Measurements from ENCODE around the gene FZR1.
"Not testable (repeated sequence)": the region's sequence is repeated elsewhere in the genome, so short reads cannot be mapped to it uniquely, and the experiment has no call there.

FZR1 gene

DNA sequence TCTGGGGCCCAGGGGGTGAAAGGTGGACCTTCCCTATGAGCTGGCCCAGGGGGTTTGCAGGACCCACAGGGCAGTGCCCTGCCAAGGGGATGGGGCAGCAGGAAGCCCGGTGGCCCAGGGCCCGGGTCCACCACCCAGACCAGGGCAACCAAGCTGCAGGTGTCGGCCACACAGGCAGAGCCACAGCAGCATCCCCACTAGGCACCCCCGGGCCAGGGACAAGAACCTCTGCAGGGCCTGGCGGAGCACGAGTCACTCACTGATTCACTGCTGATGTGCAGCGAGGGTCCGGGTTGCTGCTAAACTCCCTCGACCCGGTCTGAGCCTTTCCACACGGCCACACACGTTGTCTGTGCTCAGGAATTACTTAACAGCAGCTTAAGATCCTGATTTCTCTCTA lies 8.8 kb downstream of the FZR1 start:
- no peak for DNase-seq (ENCODE audit: low spot score)

DNA sequence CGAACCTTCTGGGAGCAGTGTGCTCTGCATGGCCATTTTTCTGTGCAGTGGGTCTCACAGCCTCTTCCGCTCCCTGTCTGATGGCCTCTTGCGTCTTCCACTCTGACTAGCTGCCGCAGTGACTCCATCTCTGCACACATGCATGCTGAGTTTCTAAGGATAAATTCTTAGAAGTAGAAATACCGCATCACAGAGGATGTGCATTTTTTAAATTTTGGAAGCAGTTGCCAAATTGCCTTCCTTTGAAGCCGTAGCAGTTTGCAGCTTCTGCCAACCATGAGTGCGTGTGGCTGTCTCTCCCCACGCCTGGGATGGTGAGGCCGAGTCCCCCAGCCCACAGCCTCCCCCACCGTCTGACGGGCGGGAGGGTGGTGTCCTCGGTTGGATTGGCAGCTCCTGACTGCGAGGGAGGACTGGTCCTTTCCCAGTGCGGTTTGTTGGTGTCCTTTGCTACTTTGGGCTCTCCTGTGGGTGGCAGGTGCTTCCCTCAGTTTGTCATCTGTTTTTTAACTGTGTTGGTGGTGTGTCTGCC lies 9.8 kb downstream of the FZR1 start:
- peak; percentile 51 for DNase-seq (ENCODE audit: low spot score)

DNA sequence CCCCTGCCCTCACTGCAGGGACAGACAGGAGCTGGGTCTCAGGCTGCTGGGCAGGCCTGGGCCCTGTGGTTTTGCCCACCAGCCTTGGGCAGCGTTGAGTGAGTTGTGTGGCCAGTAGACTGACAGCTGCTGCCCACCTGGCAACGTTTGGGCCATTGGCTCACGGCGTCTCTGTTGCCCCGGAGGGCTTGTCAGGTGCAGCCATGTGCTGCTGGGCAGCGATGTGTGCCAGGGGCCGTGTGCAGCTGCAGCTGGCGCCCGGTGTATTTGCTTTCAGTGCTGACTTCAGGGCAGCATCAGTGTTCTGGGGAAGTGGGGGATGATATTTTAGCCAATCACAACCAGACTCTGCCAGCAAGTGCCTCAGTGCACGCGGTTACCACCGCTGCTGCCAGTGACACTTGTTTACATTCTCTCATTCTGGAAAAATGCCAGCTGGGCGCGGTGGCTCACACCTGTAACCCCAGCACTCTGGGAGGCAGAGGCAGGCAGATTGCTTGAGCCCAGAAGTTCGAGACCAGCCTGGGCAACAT lies 10.6 kb downstream of the FZR1 start:
- peak; percentile 98 for DNase-seq (ENCODE audit: low spot score)

DNA sequence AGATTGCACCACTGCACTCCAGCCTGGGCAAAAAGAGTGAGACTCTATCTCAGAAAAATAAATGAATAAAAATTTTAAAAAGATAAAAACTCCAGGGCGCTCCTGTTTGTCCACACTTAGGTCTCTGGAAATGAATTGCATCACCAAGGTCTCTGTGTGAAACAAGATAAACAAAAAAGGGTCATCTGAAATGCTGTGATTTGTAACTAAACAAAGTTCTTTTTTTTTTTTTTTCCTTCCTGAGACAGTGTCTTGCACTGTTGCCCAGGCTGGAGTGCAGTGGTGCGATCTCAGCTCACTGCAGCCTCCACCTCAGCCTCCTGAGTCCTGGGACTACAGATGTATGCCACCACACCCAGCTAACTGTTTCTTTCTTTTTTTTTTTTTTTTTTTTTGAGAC lies 11.5 kb downstream of the FZR1 start:
- DNase-seq (ENCODE audit: low spot score): no peak

DNA sequence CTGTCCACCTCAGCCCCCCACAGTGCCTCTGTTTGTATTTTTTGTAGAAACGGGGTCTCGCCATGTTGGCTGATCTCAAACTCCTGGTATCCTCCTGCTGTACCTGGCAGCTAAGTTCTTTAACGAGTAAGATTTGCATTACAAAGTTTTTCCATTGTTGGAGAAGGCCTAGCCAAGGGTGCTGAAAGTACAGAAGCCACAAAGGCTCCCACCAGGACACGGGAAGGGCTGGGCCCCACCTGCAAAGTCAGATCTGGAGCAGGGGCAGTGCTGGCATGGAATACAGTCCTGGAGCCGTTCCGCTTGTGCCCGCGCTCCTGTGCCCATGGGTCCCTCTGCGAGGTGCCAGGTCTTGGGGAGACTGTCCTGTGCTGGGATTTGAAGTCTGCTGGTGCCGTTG lies 12.1 kb downstream of the FZR1 start:
- no peak for DNase-seq (ENCODE audit: low spot score)

DNA sequence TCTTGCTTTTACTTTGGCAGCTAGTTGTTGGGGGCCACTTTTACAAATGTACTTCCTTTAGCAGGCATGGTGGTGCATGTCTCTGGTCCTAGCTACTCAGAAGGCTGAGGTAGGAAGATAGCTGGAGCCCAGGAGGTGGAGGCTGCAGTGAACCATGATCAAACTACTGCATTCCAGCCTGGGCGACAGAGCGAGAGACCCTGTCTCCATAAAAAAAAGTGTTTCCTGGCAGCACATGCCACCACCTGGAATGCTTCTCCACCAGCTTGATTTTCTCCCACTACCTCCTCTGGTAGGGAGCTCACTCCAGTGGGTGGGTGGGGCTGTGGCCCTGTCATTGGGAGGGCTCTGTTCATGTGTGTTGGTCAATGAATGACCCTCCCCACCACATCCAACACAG lies 12.5 kb downstream of the FZR1 start:
- no peak for DNase-seq (ENCODE audit: low spot score)

DNA sequence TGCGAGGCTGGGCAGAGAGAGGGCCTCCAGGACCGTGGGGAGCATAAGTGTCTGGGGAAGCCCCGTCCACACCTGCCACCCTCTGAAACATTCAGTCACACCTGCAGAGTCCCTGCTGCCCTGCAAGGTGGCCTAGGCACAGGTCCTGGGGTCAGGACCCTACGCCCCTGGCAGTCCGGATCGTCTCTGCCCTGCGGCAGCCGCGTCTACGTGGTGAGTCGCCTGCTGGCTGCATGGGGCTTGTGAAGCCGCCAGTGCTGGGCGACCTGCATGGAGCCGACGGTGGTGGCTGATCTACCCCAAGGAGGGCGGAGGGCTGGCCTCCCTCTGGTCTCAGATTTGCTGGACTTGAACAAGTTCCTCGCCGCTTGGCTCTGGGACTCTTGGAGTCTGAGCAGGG lies 13.0 kb downstream of the FZR1 start:
- DNase-seq (ENCODE audit: low spot score): no peak

DNA sequence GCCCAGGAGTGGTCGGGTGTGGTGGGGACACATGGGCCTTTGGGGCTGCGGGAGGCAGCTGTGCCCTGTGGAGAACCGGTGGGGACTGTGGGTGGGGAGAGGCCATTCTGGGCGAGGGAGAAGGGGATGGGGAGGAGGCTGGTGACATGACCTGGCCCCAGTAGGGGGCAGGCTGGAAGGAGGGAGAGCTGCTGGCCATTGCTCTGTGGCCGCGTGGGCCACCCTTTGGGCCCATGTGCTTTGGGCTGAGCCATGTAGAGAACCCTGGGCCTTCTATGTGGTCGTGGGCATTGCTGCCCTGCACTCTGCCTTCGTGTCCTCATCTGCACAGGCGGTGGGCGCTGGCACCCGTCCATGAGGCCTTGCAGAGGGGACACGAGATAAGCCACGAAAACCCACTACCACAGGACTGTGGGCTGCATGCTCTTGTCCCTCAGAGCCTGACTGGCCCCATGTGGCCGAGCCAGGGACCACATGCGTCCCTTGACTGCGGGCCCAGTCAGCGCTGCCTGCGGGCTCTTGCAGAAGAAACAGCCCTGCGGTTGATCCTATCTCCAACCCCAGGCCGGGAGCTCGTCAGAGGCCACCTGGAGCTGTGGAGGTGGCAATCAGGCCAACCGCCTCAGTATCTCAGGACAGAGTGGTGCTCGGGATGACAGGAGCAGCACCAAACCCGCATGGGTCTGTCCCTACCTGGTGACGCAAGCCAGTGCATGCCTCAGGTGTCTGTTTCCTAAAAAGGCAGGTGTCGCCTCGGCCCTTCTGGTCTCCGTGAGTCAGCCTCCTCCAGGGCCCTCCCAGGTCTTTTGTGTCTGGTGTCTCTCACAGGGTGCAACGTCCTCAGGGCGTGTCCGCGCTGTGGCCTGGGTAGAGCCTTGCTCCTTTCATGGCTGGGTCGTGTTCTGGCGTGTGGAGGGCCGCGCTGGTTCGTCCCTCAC lies 14.3 kb downstream of the FZR1 start:
- DNase-seq (ENCODE audit: low spot score): no peak

DNA sequence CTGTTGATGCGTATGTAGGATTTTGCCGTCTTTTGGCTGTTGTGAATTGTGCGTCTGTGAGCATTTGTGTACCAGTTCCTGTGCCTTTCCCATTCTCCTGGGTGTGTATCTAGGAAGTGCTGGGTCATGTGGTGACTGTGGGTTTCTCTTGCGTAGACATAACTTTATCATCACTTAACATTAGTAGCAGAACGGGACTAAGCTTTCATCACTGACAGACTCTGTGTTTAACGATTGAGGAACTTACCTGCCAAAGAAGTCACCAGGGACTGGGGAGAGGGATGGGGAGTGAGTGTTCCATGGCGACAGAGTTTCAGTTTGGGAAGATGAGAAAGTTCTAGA lies 15.0 kb downstream of the FZR1 start:
- DNase-seq (ENCODE audit: low spot score): no peak

DNA sequence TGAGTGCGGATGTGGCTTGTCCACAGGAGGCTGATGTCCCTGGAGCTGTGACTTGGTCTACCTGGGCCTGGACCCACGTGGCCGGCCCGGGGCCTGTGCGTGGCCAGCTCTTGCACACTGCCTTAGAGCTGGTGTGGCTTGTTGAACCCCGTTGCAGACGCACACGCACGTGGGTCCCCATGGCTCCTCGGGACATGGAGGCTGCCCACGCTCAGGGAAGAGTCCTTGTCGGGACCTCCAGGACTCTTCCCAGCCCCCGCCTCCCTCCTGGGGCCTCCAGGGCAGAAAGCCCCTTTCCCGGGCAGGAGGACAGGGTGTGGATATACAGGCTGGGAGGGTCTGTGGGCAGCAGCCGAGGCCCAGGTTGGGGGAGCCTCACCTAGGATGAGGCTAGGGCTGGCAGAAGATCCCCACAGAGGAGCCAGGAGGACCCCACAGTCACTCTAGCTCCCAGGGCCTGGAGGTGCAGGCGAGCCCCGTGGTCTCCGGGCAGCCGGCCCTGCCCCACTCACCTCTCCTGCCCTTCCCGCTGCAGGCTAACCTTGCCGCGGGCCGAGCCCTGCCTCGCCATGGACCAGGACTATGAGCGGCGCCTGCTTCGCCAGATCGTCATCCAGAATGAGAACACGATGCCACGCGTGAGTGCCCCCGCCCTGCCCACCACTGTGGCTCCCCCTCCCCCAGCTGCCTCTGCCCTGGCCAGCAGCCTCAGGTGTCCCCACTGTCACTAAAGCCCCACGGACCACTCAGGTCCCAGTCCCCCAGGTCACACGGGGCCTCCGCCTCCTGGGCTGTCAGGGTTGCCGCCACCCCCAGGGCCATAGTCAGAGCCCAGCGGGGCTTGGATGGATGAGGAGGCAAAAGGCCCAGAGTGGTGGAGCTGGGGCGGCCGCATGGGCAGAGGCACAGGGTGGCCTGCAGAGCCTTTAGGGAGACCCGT lies 16.6 kb downstream of the FZR1 start:
- DNase-seq (ENCODE audit: low spot score): no peak

DNA sequence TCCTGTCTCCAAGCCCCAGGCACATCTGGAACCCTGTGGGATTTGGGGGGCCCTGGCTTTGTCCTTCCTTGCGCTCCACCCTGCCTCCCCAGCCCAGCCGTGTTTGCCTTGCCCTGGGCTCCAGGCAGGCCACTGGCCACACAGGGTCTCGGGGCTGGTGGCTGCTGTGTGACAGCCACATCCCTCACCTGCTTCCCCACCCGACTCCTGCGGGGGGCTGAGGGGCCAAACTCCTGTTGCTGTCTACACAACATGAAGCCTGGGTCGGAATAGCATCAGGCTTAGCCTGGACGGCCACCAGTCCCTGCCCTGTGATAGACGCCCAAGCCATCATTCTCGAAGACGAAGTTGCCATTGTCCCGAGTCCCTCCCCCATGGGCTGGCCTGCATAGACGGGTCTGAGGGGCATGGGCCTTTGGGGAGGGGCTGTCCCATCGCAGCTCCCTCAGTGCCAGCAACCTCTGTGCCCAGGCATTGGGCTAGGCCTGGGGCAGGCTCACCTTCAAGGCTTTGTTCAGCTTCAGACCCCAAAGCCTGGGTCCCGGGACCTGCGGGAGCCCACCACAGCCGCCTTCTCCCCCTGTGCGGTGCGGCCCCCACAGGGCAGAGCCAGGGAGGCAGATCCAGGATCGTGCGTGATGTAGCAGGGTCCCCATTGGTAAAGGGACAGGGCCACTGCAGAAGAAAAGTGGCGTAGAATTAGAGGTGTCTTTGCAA lies 17.4 kb downstream of the FZR1 start:
- no peak for DNase-seq (ENCODE audit: low spot score)

DNA sequence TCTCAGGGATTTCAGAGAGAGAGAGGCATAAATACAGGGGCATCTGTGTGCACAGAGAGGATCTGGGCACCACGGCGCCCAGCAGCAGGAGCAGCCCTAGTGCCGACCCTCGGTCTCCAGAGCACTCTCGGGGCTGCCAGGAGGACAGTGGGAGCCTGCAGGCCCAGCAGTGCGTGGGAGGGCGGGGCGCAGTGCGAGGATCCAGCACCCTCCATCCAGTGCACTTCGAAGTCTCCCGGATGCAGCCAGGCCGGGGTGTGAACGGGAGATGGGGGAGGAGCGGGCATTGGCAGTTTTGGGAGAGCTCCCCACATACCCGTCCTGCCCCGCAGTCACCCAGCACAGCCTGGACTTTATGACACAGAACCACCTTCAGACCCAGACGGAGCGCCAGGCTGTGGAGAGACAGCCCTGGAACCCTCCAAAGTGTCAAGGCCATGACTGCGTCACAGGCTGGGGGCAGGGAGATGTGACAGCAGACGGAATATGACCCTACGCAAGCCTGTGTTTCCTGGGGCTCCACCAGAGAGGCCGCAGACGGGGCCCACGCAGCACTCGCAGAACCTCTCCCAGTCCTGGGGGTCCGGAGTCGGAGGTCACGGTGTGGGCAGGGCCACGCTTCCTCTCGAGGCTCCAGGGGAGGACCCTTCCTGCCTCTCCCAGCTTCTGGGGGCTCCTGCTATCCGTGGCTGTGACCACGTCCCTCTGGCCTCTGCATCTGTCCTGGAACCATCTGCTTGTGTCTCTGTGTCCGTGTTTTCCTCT lies 18.1 kb downstream of the FZR1 start:
- DNase-seq (ENCODE audit: low spot score): no peak

DNA sequence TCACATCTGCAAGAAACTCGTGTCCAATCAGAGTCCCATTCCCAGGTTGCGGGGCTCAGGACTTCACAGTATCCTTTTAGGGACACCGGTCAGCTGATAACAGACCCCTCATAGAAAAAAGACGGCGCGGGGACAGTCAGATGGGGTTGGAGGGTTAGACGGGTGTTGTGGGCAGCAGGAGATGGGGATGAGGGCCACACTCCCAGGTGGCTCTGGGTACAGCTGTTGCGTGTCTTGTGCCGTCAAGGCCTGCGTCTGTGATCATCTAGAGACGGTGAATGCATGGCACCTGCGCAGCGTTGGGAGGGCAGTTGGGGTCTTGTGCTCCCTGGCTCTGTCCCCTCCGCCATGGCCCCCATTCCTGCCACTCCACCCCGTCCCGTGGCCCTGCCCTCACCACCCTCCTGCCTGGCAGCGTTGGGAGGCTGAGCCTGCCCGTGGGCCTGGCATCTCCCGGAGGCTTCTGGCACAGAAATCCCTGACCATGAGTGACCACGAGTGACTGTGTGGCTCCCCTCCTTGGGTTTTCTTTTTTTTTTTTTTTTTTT lies 18.9 kb downstream of the FZR1 start:
- DNase-seq (ENCODE audit: low spot score): no peak

DNA sequence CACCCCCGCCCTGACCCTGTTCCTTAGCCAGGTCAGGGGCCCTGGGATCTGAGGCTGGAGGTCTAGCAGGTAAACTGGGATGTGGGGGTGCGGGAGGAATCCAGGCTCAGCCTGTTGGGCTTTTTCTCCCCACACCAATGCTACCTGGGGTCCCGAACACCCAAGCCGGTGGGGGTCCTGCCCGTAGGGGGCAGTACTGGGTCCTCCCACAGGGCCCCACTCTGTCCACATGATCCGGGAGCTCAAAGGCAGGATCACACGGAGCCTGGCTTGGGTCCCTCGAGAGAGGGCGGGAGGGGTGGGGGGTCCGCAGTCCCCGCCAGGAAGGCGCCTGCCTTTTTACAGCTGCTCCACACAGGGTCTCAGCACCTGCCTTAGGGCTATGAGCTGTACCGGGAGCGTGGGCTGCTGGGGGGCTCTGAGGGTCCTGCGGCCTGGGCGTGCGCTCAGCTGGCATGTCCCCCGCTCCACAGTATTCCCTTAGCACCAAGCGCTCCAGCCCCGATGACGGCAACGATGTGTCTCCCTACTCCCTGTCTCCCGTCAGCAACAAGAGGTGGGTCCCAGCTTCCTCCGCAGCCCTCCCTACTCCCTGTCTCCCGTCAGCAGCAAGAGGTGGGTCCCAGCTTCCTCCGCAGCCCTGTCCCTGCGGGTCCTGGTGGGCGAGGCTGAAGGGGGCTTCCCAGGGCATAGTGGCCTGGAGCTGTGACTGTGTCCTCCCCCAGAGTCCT lies 20.6 kb downstream of the FZR1 start:
- no peak for DNase-seq (ENCODE audit: low spot score)

DNA sequence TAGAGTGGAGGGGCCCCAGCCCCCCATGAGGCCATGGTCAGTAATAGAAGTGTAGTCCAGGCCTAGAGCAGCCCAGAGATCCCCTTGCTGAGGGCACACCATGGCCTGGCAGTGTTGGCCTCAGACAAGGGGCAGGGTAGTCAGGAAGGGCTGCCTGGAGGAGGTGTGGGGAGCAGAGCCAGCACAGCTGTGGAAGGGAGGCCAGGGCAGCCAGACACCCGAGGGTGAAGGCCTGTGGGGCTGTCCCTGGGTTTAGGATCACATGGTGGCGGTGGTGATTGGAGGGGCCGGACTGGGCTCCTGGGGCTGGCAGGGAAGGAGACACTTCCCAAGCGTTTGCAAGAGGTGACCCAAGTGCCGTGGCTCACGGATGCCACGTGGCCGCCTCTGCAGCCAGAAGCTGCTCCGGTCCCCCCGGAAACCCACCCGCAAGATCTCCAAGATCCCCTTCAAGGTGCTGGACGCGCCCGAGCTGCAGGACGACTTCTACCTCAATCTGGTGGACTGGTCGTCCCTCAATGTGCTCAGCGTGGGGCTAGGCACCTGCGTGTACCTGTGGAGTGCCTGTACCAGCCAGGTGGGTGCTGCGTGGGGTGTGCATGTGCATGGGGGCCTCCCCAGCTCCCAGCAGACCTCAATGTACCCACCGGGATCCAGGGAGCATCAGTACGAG lies 21.3 kb downstream of the FZR1 start:
- no peak for DNase-seq (ENCODE audit: low spot score)

DNA sequence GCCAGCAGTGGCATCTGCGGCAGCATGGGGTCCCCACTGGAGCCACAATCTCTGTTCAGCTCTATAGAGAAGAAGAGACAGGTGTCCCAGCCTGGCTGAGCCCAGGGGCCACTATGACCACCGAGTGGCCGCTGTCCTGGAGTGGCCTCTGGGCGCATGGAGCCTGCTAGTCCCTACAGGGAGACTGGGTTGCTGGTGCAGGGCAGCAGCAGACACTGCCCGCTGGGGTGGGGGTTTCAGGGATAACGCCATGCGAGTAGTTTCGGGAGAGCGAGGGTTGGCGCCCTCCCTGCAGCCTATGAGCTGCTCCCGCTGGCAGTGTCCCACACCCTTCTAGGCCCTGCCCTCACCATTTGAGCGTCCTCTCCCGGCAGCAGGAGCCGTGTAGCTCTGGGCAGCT lies 22.0 kb downstream of the FZR1 start:
- no peak for DNase-seq (ENCODE audit: low spot score)

DNA sequence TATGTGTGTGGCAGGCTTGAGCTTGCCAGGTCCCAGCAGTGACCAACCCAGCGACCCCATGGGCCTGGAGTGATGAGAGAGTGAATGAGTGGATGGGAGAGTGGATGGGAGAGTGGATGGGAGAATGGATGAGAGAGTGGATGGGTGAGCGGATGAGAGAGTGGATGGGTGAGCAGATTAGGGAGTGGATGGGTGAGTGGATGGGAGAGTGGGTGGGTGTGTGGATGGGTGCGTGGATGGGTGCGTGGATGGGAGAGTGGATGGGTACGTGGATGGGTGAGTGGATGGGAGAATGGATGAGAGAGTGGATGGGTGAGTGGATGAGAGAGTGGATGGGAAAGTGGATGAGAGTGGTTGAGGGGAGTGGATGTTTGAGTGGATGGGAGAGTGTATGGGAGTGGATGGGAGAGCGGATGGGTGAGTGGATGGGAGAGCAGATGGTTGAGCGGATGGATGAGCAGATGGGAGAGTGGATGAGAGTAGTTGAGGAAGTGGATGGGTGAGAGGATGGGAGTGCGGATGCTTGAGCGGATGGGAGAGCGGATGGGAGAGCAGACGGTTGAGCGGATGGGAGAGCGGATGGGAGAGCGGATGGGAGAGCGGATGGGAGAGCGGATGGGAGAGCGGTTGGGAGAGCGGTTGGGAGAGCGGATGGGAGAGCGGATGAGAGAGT lies 22.6 kb downstream of the FZR1 start:
- DNase-seq (ENCODE audit: low spot score): no peak

DNA sequence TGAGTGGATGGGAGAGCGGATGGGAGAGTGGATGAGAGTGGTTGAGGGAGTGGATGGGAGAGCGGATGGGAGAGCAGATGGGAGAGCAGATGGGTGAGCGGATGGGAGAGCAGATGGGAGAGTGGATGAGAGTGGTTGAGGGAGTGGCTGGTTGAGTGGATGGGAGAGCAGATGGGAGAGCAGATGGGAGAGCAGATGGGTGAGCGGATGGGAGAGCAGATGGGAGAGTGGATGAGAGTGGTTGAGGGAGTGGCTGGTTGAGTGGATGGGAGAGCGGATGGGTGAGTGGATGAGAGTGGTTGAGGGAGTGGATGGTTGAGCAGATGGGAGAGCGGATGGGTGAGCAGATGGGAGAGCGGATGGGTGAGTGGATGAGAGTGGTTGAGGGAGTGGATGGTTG lies 23.2 kb downstream of the FZR1 start:
- DNase-seq (ENCODE audit: low spot score): not testable (repeated sequence)

DNA sequence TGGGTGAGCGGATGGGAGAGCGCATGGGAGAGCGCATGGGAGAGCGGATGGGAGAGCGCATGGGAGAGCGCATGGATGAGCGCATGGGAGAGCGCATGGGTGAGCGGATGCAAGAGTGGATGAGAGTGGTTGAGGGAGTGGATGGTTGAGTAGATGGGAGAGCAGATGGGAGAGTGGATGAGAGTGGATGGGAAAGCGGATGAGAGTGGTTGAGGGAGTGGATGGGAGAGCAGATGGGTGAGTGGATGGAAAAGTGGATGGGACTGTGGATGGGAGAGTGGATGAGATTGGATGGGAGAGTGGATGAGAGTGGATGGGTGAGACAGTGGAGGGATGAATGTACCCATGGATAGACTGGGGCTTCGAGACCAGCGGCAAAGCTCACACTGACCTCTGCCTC lies 24.3 kb downstream of the FZR1 start:
- no peak for DNase-seq (ENCODE audit: low spot score)
